Astrocyte of the cerebellum (primary cell): Measurements from ENCODE around the gene INPP5A.

ENCODE experiments used
- DNase-seq: peaks from one replicate; pipeline ENCODE4 v3.0.0-alpha.2; 2011; ENCODE audit warnings: low read depth
- H3K4me3 ChIP-seq: 2 replicates; pipeline ENCODE4 v1.5.1; 2011; ENCODE audit warnings: mild to moderate bottlenecking, low read depth, low read length, moderate library complexity
- CTCF ChIP-seq: IDR thresholded peaks from 2 replicates; pipeline ENCODE4 v1.5.1; 2012; ENCODE audit warnings: low read length, low read depth, moderate library complexity, mild to moderate bottlenecking; ENCODE audit errors: missing control alignments
- in situ Hi-C: cut with HindIII; loops from 2 replicates; pipeline ENCODE4 v1.10.0; 2017; ENCODE audit warnings: low sequenced_read_pairs

INPP5A gene

GRCh38 chr10:132721725-132722124 lies 184.1 kb downstream of the INPP5A start:
- no peak for DNase-seq
- TF ChIP-seq CTCF = no peak

GRCh38 chr10:132722394-132723329 lies 185.1 kb downstream of the INPP5A start:
- in situ Hi-C loops = no loop called here
- no peak for DNase-seq
- H3K4me3 ChIP-seq = no peak overlapping the region
- TF ChIP-seq CTCF = no peak

More at GRCh38 chr10:132721725-132722124, 184.1 kb downstream of the INPP5A start:
- in situ Hi-C loops = no loop called here
- H3K4me3 ChIP-seq = no peak overlapping the region

- H3K4me3 ChIP-seq = no peak overlapping the region
- DNase-seq = no peak
- TF ChIP-seq CTCF = no peak
- in situ Hi-C loops = no loop called here
Measured at GRCh38 chr10:132723330-132723970, 185.9 kb downstream of the INPP5A start.

- H3K4me3 ChIP-seq = no peak overlapping the region
- TF ChIP-seq CTCF = no peak
- in situ Hi-C loops = no loop called here
- peak; percentile 65 for DNase-seq
Measured at GRCh38 chr10:132724446-132724845, 186.9 kb downstream of the INPP5A start.

- no peak for TF ChIP-seq CTCF
- no peak for DNase-seq
- in situ Hi-C loops = no loop called here
- no peak overlapping the region for H3K4me3 ChIP-seq
Measured at GRCh38 chr10:132725202-132725601, 187.6 kb downstream of the INPP5A start.

GRCh38 chr10:132726194-132726593 lies 188.6 kb downstream of the INPP5A start:
- TF ChIP-seq CTCF = no peak
- in situ Hi-C loops = no loop called here
- no peak for DNase-seq
- no peak overlapping the region for H3K4me3 ChIP-seq
